Left colon (tissue), 2 donors: Measurements from ENCODE around the gene KRT26. TPM values are rescaled to one million over a fixed set of nuclear protein-coding genes. Genes with fewer than 3 reads are reported as not detected.
A peak's percentile ranks its signal among the peaks of the same experiment; 100 is the strongest.

Experiments
- ATAC-seq: fragments of 200-7000 bp; cut with Tn5 transposase; one replicate; pipeline ENCODE4 v1.9.1; 2020; ENCODE audit warnings: mild to moderate bottlenecking, moderate library complexity
- DNase-seq, 2 donors: peaks; one replicate each; pipeline ENCODE4 v3.0.0-alpha.2; 2020
- intact Hi-C, 2 donors: fragments of 100-400 bp; cut with DNase I in 1 of 2; cut with micrococcal nuclease in 1 of 2; formaldehyde crosslinking; loops; one replicate each; pipeline versions ENCODE4 v1.11.2 to v1.14.0; 2022; cut with DNase I, micrococcal nuclease
- total RNA-seq, 2 donors: library from RNA; stranded (reverse); fragmentation: NEBNext Ultra II Directional; extraction: Animal tissue kit (Norgen Biotek cat#: 25700); gene quantifications; one replicate each; pipeline ENCODE4 v1.2.1, GENCODE V29; 2021
- donor health status: DM: no; HTN: no; CAD: no.
- donor health status: DM: yes; HTN: yes; CAD: no.

KRT26 gene
- total RNA-seq, 2 donors from 2014 or later, result not detected

- ATAC-seq (no peak), DNase-seq (no peak)
- intact Hi-C loops, result loop anchor here in 1 of 2 donors (5.0 kb wide), 1 partner anchor 867 kb away; no protein-coding TSS in a partner anchor
Observed at GRCh38 chr17:40799859-40800258, 27.9 kb upstream of the KRT26 start, which contains the start of gene KRT28. KRT28 (minus strand) TSS chr17:40799959; CDS start chr17:40799893, 66 bp downstream.

- ATAC-seq (no peak), DNase-seq (no peak)
- intact Hi-C loops, result no loop called here
Observed at GRCh38 chr17:40796846-40797245, 24.8 kb upstream of the KRT26 start.

- no peak for ATAC-seq
- no peak for DNase-seq
- intact Hi-C loops, result no loop called here
Observed at GRCh38 chr17:40795019-40795667, 23.1 kb upstream of the KRT26 start.

- intact Hi-C loops, result no loop called here
- ATAC-seq (no peak), DNase-seq (no peak)
Observed at GRCh38 chr17:40794466-40794865, 22.5 kb upstream of the KRT26 start.

DNA sequence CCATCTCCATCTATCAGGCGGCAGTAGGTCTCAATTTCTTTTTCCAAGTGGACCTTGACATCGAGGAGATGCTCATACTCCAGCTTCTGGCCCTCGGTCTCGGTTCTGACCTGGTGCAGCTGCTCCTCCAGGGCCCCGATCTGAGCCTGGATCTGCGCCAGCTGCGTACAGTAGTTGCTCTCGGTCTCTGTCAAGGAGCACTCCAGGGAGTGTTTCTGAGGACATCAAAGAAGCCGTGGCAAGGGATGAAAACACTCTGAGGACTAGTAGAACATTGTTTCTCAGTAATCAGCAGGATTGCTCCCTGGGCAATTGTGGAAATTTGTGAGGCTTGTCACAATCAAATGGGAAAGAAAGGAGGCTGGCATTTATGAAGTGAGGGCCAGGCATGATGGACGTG lies 21.8 kb upstream of the KRT26 start:
- ATAC-seq, result no peak
- intact Hi-C loops, result no loop called here

DNA sequence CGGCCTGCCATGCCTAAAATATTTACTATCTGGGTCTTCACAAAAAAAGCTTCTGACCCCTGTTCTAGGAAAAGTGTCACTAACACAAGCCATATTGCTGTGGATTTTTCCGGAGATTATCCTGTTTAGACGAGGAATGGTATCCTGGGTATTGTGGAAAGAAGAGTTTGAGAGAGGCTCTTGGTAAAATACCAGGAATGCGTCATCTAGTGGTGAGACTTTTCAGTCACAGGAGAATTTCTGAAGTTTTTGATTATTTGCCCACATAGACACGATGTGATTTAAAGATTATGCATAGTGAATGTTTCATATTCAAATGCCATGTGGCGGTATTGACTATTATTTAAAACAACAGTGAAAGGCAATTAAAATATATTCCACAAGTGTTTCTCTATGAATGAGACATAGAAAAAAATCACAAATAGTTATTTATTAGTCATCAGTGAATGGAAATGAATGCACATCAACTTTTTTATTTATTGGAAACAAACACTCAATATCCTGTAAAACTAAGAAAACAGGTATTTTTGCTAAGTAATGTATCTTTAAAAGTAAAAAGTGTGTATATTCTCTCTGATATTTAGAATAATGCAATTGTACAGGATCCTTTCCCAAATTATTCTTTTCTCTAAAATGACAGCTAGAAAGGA lies 19.9 kb upstream of the KRT26 start:
- ATAC-seq (no peak), DNase-seq (no peak)
- intact Hi-C loops, result no loop called here

More for the DNA sequence above, 21.8 kb upstream of the KRT26 start:
- no peak for DNase-seq

GRCh38 chr17:40791111-40791510 lies 19.1 kb upstream of the KRT26 start:
- ATAC-seq, result no peak
- DNase-seq, result no peak
- intact Hi-C loops, result no loop called here

GRCh38 chr17:40782450-40782849 lies 10.4 kb upstream of the KRT26 start, which contains the start of gene KRT27:
KRT27 (minus strand) TSS chr17:40782550; CDS start chr17:40782493, 57 bp downstream.
- no peak for ATAC-seq
- no peak for DNase-seq
- intact Hi-C loops, result no loop called here

DNA sequence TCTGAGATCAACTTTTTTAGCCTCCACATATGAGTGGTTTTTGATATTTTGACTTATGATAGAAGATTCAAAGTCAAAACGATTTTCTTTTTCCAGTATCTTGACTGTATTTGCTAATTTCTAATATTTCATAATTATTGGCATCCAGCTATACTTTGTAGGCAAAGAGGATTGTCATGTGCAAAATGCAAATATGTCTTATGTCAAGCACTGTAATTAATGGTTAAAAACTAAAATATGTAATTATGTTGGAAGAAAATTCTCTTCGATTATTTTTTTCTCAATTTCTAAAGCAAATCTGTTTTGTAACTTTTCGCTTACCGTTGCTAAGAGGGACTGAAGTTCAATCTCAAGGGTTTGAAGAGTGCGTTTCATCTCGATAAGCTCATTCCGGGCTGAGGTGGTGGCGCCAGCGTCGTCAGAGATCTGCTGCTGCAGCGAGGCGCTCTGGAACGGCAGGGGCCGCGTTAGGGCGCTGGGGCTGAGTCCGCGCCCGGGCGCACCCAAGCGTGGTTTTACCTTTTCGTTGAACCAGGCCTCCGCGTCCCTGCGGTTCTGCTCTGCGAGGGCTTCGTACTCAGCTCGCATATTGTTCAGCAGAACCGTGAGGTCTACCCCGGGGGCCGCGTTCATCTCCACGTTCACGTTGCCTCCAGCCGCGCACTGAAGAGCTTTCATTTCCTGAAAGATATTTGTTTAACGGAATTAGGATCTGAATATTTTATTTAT lies 7.3 kb upstream of the KRT26 start:
- intact Hi-C loops, result no loop called here
- DNase-seq (peak in 1 of 2 donors; percentile 9), ATAC-seq (no peak)

DNA sequence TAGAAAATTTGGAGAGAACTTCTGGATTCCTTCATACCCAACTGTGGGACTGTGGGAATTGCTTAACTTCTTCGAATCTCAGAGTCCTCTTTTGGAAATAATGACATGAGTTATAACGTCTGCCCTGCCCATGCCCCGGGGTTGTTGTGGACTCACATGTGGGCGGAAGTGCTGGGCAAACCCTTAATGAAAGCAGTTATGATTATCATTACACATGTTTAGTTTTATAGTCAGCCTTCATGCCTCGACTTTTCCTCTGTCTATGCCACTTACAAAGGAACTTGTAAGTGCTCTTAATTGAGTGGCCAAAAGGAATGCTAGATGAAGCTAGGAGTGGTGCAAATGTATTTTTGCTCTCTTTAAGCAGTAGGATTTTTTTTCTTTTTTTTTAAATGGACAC lies 6.5 kb upstream of the KRT26 start:
- DNase-seq (no peak), ATAC-seq (no peak)
- intact Hi-C loops, result no loop called here

DNA sequence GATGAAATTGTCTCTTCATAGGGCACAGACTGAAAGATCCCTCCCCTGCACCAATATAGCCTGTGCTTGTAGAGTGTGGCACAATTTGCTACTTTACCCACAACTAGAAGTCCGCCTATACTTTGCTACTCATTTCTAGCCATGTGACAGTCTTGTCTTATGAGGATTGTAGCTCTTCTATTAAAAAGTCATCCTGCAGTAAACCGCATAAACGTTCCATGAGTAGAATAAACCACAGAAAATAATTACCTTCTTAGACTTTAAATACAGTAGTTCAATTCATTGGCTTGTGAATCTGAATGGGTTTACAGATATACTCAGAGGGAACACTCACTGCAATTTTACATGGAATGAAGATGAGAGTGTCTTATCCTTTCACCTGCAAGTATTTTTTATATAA lies 6.0 kb upstream of the KRT26 start:
- DNase-seq, result no peak
- ATAC-seq, result no peak
- intact Hi-C loops, result no loop called here

DNA sequence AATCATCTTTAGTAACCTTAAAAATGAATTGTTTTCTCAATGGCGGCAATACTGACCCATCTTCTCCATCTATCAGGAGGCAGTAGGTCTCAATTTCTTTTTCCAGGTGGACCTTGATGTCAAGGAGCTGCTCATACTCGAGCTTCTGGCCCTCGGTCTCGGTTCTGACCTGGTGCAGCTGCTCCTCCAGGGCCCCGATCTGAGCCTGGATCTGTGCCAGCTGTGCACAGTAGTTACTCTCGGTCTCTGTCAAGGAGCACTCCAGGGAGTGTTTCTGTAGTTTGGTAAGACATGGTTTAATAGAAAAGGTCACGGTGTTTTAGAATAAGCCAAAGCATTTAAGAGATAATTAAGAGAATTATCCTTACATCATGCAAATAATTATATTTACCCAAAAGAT lies 5.5 kb upstream of the KRT26 start:
- ATAC-seq, result no peak
- no peak for DNase-seq
- intact Hi-C loops, result no loop called here

DNA sequence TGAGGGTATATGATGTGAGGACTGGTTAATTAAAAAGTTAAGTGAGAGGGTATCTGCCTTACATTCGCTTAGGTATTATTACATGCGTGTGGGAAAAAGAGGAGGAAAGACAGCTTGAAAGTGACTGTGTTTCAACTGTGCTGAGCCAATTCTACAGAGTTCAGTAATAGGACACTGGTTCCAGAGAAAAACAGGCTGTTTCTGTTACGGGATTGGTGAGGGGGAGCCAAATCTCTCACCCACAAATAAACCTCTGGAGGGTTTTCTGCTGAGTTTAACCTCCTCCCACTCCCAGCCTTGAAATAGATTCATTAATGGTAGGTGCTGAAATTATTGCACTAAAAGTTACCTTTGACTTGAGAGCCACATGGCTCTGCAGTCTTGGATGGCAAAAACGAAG lies 3.9 kb upstream of the KRT26 start:
- intact Hi-C loops, result no loop called here
- no peak for ATAC-seq

DNA sequence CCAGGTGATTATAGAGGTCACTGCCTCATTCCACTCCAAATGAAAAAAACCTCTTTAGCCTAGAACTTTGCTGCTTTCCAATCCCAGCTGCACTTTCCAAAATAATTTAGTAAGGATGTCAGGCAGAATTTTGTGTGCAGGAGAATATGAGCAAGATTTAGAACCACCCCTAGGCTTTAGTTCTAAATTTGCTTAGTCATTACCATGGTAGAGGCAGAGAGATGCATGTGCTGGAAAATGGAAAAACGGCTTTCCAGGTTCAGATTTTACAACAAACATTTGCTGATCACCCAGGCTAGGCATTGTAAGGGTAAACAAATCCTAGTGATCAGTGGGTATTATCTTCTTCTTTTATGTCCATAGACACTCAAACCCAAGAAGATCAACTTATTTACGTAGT lies 6.3 kb downstream of the KRT26 start:
- DNase-seq, result no peak
- intact Hi-C loops, result no loop called here
- ATAC-seq, result no peak

More for the DNA sequence above, 3.9 kb upstream of the KRT26 start:
- DNase-seq, result no peak

DNA sequence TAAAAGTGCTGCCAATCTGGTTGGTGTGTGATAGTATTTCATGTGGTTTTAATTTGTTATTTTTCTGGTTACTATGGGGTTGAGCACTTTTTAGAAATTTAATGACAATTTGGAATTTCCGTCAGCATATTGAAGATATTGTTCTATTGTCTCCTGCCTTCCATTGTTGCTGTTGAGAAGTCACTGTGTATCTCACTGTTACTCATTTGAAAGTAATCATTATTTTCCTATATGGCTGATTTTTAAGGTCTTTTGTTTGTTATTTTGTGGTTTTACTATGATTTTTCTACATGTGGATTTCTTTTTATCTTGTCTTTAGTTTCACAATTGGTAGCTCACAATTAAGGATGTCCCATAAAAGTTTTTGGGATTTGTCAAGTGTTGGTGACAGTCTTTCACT lies 8.2 kb downstream of the KRT26 start:
- DNase-seq, result no peak

DNA sequence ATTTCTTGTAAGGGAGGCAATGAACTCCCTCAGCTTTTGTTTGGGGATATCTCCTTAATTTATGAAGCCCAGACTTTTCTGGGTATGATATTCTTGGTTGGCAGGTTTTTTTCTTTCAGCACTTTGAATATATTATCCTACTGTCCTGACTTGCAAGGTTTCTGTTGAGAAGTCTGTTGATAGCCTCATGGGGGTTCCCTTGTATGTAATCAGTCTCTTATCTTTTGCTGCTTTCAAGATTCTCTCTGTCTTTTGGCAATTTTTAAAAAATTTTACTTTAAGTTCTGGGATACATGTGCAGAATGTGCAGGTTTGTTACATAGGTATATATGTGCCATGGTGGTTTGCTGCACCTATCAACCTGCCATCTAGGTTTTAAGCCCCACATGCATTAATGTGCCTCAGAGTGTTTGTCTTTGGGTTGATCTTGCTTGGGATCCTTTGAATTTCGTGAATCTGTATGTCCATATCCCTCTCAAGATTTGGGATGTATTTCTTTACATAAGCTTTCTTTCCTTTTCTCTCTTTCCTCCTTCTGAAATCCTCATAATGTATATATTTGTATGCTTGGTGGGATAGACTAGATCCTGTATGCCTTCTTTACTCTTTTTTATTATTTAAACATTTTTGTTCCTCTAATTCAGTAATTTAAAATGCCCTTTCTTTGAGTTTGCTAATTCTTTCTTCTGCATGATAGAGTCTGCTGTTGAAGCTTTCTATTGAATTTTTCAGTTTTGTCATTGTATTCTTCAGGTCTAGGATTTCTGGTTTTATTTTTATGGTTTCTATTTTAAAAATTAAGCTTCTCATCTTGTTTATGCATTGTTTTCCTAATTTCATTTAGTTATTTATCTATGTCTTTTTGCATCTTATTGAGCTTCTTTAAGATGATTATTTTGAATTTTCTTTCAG lies 11.6 kb downstream of the KRT26 start:
- DNase-seq (no peak), ATAC-seq (no peak)
- intact Hi-C loops, result no loop called here

More for the DNA sequence above, 8.2 kb downstream of the KRT26 start:
- no peak for ATAC-seq
- intact Hi-C loops, result no loop called here

DNA sequence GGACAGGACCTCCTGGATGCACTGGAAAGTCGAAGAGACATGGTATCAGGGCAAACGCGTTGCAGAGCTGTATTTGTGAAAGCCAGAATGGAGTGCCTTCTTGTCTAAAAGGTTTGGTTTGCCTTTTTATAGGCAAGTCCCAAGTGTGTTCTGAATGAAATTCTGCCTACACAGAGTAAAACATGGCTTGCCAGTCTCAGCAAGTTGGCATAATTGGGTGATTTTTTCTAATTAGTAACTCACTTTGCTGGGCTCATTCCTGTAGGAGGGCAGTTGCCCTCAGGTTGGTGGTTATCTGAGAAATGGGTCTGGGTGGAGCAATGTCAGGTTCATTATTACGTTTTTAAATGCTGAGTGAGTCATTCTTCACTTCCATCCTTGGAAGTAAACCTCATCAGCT lies 16.8 kb downstream of the KRT26 start, which contains the start of gene KRT25:
Gene KRT25, minus strand, starts transcription at position 101 of the 400 bp plus-strand sequence. Its CDS starts 60 bp downstream, at position 41.
- DNase-seq (no peak), ATAC-seq (no peak)
- intact Hi-C loops, result no loop called here

DNA sequence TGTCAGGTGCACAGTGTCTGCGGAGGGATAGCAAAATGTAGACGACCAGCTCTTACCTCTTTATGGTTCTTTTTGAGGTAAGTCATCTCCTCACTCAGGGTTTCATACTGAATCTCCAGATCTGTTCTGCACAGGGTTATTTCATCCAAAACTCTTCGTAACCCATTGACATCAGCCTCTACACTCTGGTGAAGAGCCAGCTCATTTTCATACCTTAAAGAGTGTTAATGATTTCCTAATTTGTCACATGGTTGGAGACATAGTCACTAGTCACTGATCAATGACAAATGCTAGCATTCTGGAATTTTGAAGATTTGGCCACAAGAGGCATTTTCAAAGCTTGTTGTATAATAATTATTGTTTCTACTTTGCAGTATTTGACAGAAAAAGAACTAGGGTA lies 18.2 kb downstream of the KRT26 start:
- DNase-seq (no peak), ATAC-seq (no peak)
- intact Hi-C loops, result no loop called here

DNA sequence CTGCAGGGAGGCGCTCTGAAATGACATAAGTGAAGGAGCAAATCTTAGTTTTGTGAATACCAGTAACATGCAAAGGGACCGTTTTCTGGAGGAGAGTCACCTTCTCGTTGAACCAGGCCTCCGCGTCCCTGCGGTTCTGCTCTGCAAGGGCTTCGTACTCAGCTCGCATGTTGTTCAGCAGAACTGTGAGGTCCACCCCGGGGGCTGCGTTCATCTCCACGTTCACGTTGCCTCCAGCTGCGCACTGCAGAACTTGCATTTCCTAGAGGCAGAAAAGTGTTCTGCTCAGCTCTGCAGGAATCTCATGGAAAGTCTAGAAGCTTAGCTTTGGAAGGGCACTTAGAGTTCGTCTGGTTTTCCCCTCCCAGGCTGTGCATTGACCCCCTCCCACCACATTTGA lies 20.9 kb downstream of the KRT26 start:
- ATAC-seq, result no peak
- intact Hi-C loops, result no loop called here
- no peak for DNase-seq
